GM23248 (cell line): ENCODE measurements around the gene TRAF3.

Experiments used
- EZH2 ChIP-seq: fragments of 200-600 bp; sonication (generic); IDR thresholded peaks from 2 replicates; pipeline ENCODE4 v1.6.1; 2018; ENCODE audit warnings: antibody characterized with exemption, mild to moderate bottlenecking; ENCODE audit not compliant: insufficient read depth, poor library complexity, severe bottlenecking
- EZH2phosphoT487 ChIP-seq: fragments of 200-600 bp; sonication (generic); IDR thresholded peaks from 2 replicates; pipeline ENCODE4 v1.6.1; 2018; ENCODE audit warnings: antibody characterized with exemption, moderate library complexity, mild to moderate bottlenecking, low read depth; ENCODE audit not compliant: insufficient read depth

GRCh38 chr14:102849526-102850379, 72.5 kb downstream of the TRAF3 start:
- no peak for TF ChIP-seq EZH2phosphoT487
- no peak for TF ChIP-seq EZH2
